Parathyroid adenoma (tissue), 2 donors: ENCODE measurements around the gene GIMAP8.

ENCODE experiments used
- H2AFZ ChIP-seq: fragments of 300-600 bp; sonication (generic); one replicate; pipeline ENCODE4 v1.7.0; 2017; ENCODE audit warnings: antibody characterized with exemption, mild to moderate bottlenecking
- H3K27ac ChIP-seq: fragments of 300-600 bp; sonication (generic); one replicate; pipeline ENCODE4 v1.7.0; 2017
- H3K27me3 ChIP-seq: fragments of 300-600 bp; sonication (generic); one replicate; pipeline ENCODE4 v1.7.0; 2017; ENCODE audit warnings: low read length; ENCODE audit not compliant: control insufficient read depth, insufficient read depth
- H3K36me3 ChIP-seq: fragments of 300-600 bp; sonication (generic); one replicate; pipeline ENCODE4 v1.7.0; 2017; ENCODE audit warnings: low read length; ENCODE audit not compliant: control insufficient read depth, insufficient read depth
- H3K4me1 ChIP-seq: fragments of 300-600 bp; sonication (generic); one replicate; pipeline ENCODE4 v1.7.0; 2017; ENCODE audit warnings: control low read depth
- H3K4me2 ChIP-seq: fragments of 300-600 bp; sonication (generic); one replicate; pipeline ENCODE4 v1.7.0; 2017; ENCODE audit warnings: low read length
- H3K4me3 ChIP-seq: fragments of 300-600 bp; sonication (generic); one replicate; pipeline ENCODE4 v1.7.0; 2017; ENCODE audit warnings: low read depth, low read length
- H3K79me2 ChIP-seq: fragments of 300-600 bp; sonication (generic); one replicate; pipeline ENCODE4 v1.7.0; 2017; ENCODE audit warnings: control low read depth
- H3K9ac ChIP-seq: fragments of 300-600 bp; sonication (generic); one replicate; pipeline ENCODE4 v1.7.0; 2017; ENCODE audit warnings: mild to moderate bottlenecking
- H3K9me3 ChIP-seq: fragments of 300-600 bp; sonication (generic); one replicate; pipeline ENCODE4 v1.7.0; 2017; ENCODE audit warnings: low read length; ENCODE audit not compliant: control insufficient read depth
- CTCF ChIP-seq: fragments of 300-600 bp; sonication (generic); IDR thresholded peaks from one replicate; pipeline ENCODE4 v1.7.0; 2017; ENCODE audit warnings: antibody characterized with exemption, mild to moderate bottlenecking
- donor health status: primary hyperparathyroidism.

GIMAP8 gene

DNA sequence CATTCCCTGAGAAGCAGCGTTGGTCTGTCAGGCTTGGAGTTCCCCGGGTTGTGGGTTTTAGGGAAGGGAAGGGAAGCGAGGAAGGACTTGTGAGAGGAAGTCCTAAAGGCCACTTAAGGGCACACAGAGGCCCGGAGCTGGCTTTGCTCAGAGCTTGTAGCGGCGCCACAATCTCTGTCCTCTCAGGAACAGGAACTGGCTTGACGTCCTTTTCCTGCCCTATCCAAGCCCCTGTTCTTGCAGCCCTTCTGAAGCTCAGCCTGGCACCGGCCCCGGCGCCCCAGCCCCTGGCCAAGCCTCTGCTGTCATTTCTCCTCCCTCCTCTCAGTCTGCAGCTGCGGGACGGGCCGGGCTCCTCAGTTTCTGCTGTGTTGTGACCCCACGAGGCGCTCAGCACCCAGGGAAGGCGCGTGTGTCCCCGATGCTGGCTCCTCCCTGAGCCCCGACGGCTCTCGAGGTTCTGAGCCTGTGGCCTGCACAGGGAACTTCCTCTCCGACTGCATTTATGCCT is at the start of gene GIMAP8:
Gene GIMAP8 (plus strand): TSS at position 140 of the 511 bp plus-strand sequence. CDS start 16,069 bp downstream, outside the sequence.
- H3K4me1 ChIP-seq, result no peaks in the 10 kb centered on the region
- no peaks in the 10 kb centered on the region for H3K27me3 ChIP-seq
- H3K36me3 ChIP-seq, result no peaks in the 10 kb centered on the region
- no peak within 1 kb of the TSS for H3K9ac ChIP-seq
- H2AFZ ChIP-seq, result no peak within 1 kb of the TSS
- H3K9me3 ChIP-seq, result no peaks in the 10 kb centered on the region
- peak within 1 kb of the TSS; percentile 44 for H3K4me3 ChIP-seq
- H3K79me2 ChIP-seq, result no peaks in the 10 kb centered on the region
- peak within 1 kb of the TSS; percentile 57 for H3K27ac ChIP-seq
- no peak within 1 kb of the TSS for H3K4me2 ChIP-seq
- no peak for TF ChIP-seq CTCF

DNA sequence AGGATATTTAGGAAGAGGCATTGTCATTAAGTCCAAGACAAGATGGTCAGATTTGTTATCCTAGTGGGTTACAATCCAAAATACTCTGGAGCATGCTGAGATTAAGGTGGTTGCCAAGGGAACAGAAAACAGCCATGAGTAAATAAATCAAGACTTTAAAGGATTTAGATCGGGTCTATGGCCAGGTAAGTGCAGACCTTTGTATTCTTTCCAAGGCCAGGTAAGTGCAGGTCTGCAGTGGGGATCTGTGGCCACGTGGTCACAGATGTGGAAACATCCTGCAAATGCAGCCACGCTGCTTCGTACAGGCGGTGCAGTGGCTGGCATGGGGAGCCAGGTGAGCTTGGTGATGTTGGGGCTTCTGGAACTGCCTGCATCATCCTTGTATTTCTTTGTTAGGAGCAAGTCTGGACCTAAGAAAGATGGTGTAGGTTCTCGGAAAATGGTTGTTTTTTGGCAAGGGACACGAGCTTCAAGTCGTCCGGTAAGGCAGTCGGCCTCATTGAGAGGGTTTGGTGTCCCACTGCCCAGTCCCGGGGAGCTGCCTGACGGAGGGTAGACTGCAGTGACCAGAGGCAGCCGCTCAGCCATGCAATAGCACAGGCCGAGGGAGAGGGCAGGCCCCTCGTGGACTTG is 49.5 kb upstream of the GIMAP8 start:
- H3K27ac ChIP-seq, result peak overlapping the region; percentile 67

DNA sequence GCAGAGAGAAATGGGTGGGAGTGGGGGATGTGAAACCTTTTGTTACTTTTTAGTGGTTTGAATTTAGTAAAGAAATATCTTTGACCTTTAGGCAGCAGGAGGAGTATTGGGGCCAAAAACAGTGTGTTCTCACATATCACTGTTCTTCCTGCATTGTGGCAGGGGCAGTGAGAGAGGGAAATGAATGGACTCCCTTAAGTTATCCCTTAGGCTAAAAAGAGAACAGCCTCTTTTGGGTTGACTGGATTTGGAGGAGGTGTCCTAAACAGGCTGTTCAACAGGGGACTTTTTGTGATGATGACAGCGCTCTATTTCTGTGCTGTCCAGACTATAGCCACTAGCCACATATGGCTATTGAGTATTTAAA is 49.0 kb upstream of the GIMAP8 start:
- H3K4me2 ChIP-seq, result no peak overlapping the region
- no peaks in the 10 kb centered on the region for H3K27me3 ChIP-seq
- H3K79me2 ChIP-seq, result no peaks in the 10 kb centered on the region
- no peaks in the 10 kb centered on the region for H3K36me3 ChIP-seq
- no peak overlapping the region for H2AFZ ChIP-seq
- no peak overlapping the region for H3K9ac ChIP-seq
- TF ChIP-seq CTCF, result no peak
- no peak overlapping the region for H3K27ac ChIP-seq
- H3K4me3 ChIP-seq, result no peak overlapping the region
- no peaks in the 10 kb centered on the region for H3K9me3 ChIP-seq
- H3K4me1 ChIP-seq, result peaks cover 25% of the 10 kb centered on the region

More for the DNA sequence above, 49.5 kb upstream of the GIMAP8 start:
- no peak for TF ChIP-seq CTCF
- no peaks in the 10 kb centered on the region for H3K27me3 ChIP-seq
- no peak overlapping the region for H2AFZ ChIP-seq
- H3K4me3 ChIP-seq, result no peak overlapping the region
- H3K4me1 ChIP-seq, result peaks cover 20% of the 10 kb centered on the region
- peak overlapping the region; percentile 1 for H3K4me2 ChIP-seq
- no peaks in the 10 kb centered on the region for H3K9me3 ChIP-seq
- H3K9ac ChIP-seq, result no peak overlapping the region
- no peaks in the 10 kb centered on the region for H3K36me3 ChIP-seq
- no peaks in the 10 kb centered on the region for H3K79me2 ChIP-seq

- Histone ChIP-seq H3K4me2 (no peak overlapping the region), H3K27ac (no peak overlapping the region), H3K4me1 (peaks cover 28% of the 10 kb centered on the region), H3K9ac (no peak overlapping the region), H3K4me3 (no peak overlapping the region), H3K9me3 (no peaks in the 10 kb centered on the region), H3K27me3 (no peaks in the 10 kb centered on the region), H2AFZ (no peak overlapping the region), H3K36me3 (no peaks in the 10 kb centered on the region), H3K79me2 (no peaks in the 10 kb centered on the region)
- TF ChIP-seq CTCF, result no peak
Observed at GRCh38 chr7:150401861-150402631, 48.4 kb upstream of the GIMAP8 start.
